ENCODE results near the gene PRR13.
A peak's percentile ranks its signal among the peaks of the same experiment; 100 is the strongest.
"Not testable (repeated sequence)": the region's sequence is repeated elsewhere in the genome, so short reads cannot be mapped to it uniquely, and the experiment has no call there.

PRR13 gene

GRCh38 chr12:53441040-53441833 is at the start of gene PRR13:
TSS of gene PRR13 (plus strand) at chr12:53441734. CDS start at chr12:53442715, 981 bp downstream.
- no peaks in the 10 kb centered on the region for H3K27me3 ChIP-seq (replicated peaks; ENCODE audit: control insufficient read depth, insufficient read depth, low read length)
- no peaks in the 10 kb centered on the region for H3K9me3 ChIP-seq (ENCODE audit: control insufficient read depth, low read length)
- peak within 1 kb of the TSS; percentile 97 for H3K9ac ChIP-seq (ENCODE audit: low read length)
- H3K36me3 ChIP-seq (ENCODE audit: control insufficient read depth, insufficient read depth, low read length, severe bottlenecking) = peaks cover 22% of the 10 kb centered on the region
- H3K4me1 ChIP-seq (ENCODE audit: control insufficient read depth, insufficient read depth, low read length) = peaks cover 16% of the 10 kb centered on the region
- H3K4me3 ChIP-seq (ENCODE audit: low read length) = peak within 1 kb of the TSS; percentile 97
- DNase-seq (ENCODE audit: low read depth) = peak; percentile 100

GRCh38 chr12:53399896-53400295 is 41.6 kb upstream of the PRR13 start:
- DNase-seq (ENCODE audit: low read depth) = no peak
- H3K9me3 ChIP-seq (ENCODE audit: control insufficient read depth, low read length) = no peaks in the 10 kb centered on the region
- no peak overlapping the region for H3K4me3 ChIP-seq (ENCODE audit: low read length)
- H3K9ac ChIP-seq (ENCODE audit: low read length) = no peak overlapping the region
- H3K27me3 ChIP-seq (replicated peaks; ENCODE audit: control insufficient read depth, insufficient read depth, low read length) = no peaks in the 10 kb centered on the region
- H3K4me1 ChIP-seq (ENCODE audit: control insufficient read depth, insufficient read depth, low read length) = peaks cover 12% of the 10 kb centered on the region
- peaks cover 23% of the 10 kb centered on the region for H3K36me3 ChIP-seq (ENCODE audit: control insufficient read depth, insufficient read depth, low read length, severe bottlenecking)

- H3K4me1 ChIP-seq (ENCODE audit: control insufficient read depth, insufficient read depth, low read length) = peaks cover 12% of the 10 kb centered on the region
- H3K4me3 ChIP-seq (ENCODE audit: low read length); DNase-seq (ENCODE audit: low read depth); H3K27me3 ChIP-seq (replicated peaks; ENCODE audit: control insufficient read depth, insufficient read depth, low read length); H3K9me3 ChIP-seq (ENCODE audit: control insufficient read depth, low read length); H3K9ac ChIP-seq (ENCODE audit: low read length): not testable (repeated sequence)
- H3K36me3 ChIP-seq (ENCODE audit: control insufficient read depth, insufficient read depth, low read length, severe bottlenecking) = peaks cover 25% of the 10 kb centered on the region
Measured at GRCh38 chr12:53402351-53402750, 39.2 kb upstream of the PRR13 start.

- H3K9ac ChIP-seq (ENCODE audit: low read length) = no peak overlapping the region
- H3K4me1 ChIP-seq (ENCODE audit: control insufficient read depth, insufficient read depth, low read length) = peaks cover 10% of the 10 kb centered on the region
- H3K36me3 ChIP-seq (ENCODE audit: control insufficient read depth, insufficient read depth, low read length, severe bottlenecking) = peaks cover 25% of the 10 kb centered on the region
- DNase-seq (ENCODE audit: low read depth) = no peak
- H3K4me3 ChIP-seq (ENCODE audit: low read length) = no peak overlapping the region
- H3K9me3 ChIP-seq (ENCODE audit: control insufficient read depth, low read length) = no peaks in the 10 kb centered on the region
- no peaks in the 10 kb centered on the region for H3K27me3 ChIP-seq (replicated peaks; ENCODE audit: control insufficient read depth, insufficient read depth, low read length)
Measured at GRCh38 chr12:53402871-53403270, 38.7 kb upstream of the PRR13 start.

- Histone ChIP-seq H3K36me3 (ENCODE audit: control insufficient read depth, insufficient read depth, low read length, severe bottlenecking) (peaks cover 47% of the 10 kb centered on the region), H3K27me3 (replicated peaks; ENCODE audit: control insufficient read depth, insufficient read depth, low read length) (no peaks in the 10 kb centered on the region), H3K4me1 (ENCODE audit: control insufficient read depth, insufficient read depth, low read length) (peaks cover 36% of the 10 kb centered on the region), H3K9me3 (ENCODE audit: control insufficient read depth, low read length) (no peaks in the 10 kb centered on the region), H3K4me3 (ENCODE audit: low read length) (no peak overlapping the region), H3K9ac (ENCODE audit: low read length) (no peak overlapping the region)
- no peak for DNase-seq (ENCODE audit: low read depth)
Measured at GRCh38 chr12:53410951-53411350, 30.6 kb upstream of the PRR13 start.

- no peaks in the 10 kb centered on the region for H3K9me3 ChIP-seq (ENCODE audit: control insufficient read depth, low read length)
- H3K9ac ChIP-seq (ENCODE audit: low read length) = peak overlapping the region; percentile 51
- H3K27me3 ChIP-seq (replicated peaks; ENCODE audit: control insufficient read depth, insufficient read depth, low read length) = no peaks in the 10 kb centered on the region
- peaks cover 41% of the 10 kb centered on the region for H3K36me3 ChIP-seq (ENCODE audit: control insufficient read depth, insufficient read depth, low read length, severe bottlenecking)
- DNase-seq (ENCODE audit: low read depth) = peak; percentile 42
- H3K4me3 ChIP-seq (ENCODE audit: low read length) = peak overlapping the region; percentile 39
- H3K4me1 ChIP-seq (ENCODE audit: control insufficient read depth, insufficient read depth, low read length) = peaks cover 36% of the 10 kb centered on the region
Measured at GRCh38 chr12:53413485-53414204, 27.9 kb upstream of the PRR13 start.

- no peaks in the 10 kb centered on the region for H3K27me3 ChIP-seq (replicated peaks; ENCODE audit: control insufficient read depth, insufficient read depth, low read length)
- H3K4me3 ChIP-seq (ENCODE audit: low read length) = no peak overlapping the region
- H3K9ac ChIP-seq (ENCODE audit: low read length) = no peak overlapping the region
- H3K9me3 ChIP-seq (ENCODE audit: control insufficient read depth, low read length) = no peaks in the 10 kb centered on the region
- H3K4me1 ChIP-seq (ENCODE audit: control insufficient read depth, insufficient read depth, low read length) = peaks cover 36% of the 10 kb centered on the region
- peaks cover 29% of the 10 kb centered on the region for H3K36me3 ChIP-seq (ENCODE audit: control insufficient read depth, insufficient read depth, low read length, severe bottlenecking)
- no peak for DNase-seq (ENCODE audit: low read depth)
Measured at GRCh38 chr12:53414756-53415417, 26.6 kb upstream of the PRR13 start.

- peaks cover 36% of the 10 kb centered on the region for H3K4me1 ChIP-seq (ENCODE audit: control insufficient read depth, insufficient read depth, low read length)
- not testable (repeated sequence) for H3K27me3 ChIP-seq (replicated peaks; ENCODE audit: control insufficient read depth, insufficient read depth, low read length); DNase-seq (ENCODE audit: low read depth); H3K9ac ChIP-seq (ENCODE audit: low read length); H3K4me3 ChIP-seq (ENCODE audit: low read length); H3K9me3 ChIP-seq (ENCODE audit: control insufficient read depth, low read length)
- peaks cover 25% of the 10 kb centered on the region for H3K36me3 ChIP-seq (ENCODE audit: control insufficient read depth, insufficient read depth, low read length, severe bottlenecking)
Measured at GRCh38 chr12:53415752-53416389, 25.7 kb upstream of the PRR13 start.

- H3K27me3 ChIP-seq (replicated peaks; ENCODE audit: control insufficient read depth, insufficient read depth, low read length); H3K9ac ChIP-seq (ENCODE audit: low read length); H3K9me3 ChIP-seq (ENCODE audit: control insufficient read depth, low read length); DNase-seq (ENCODE audit: low read depth); H3K4me3 ChIP-seq (ENCODE audit: low read length): not testable (repeated sequence)
- H3K4me1 ChIP-seq (ENCODE audit: control insufficient read depth, insufficient read depth, low read length) = peaks cover 37% of the 10 kb centered on the region
- H3K36me3 ChIP-seq (ENCODE audit: control insufficient read depth, insufficient read depth, low read length, severe bottlenecking) = peaks cover 11% of the 10 kb centered on the region
Measured at GRCh38 chr12:53417291-53417816, 24.2 kb upstream of the PRR13 start.

- H3K27me3 ChIP-seq (replicated peaks; ENCODE audit: control insufficient read depth, insufficient read depth, low read length) = no peaks in the 10 kb centered on the region
- no peak overlapping the region for H3K4me3 ChIP-seq (ENCODE audit: low read length)
- peaks cover 6% of the 10 kb centered on the region for H3K36me3 ChIP-seq (ENCODE audit: control insufficient read depth, insufficient read depth, low read length, severe bottlenecking)
- H3K4me1 ChIP-seq (ENCODE audit: control insufficient read depth, insufficient read depth, low read length) = peaks cover 28% of the 10 kb centered on the region
- H3K9ac ChIP-seq (ENCODE audit: low read length) = no peak overlapping the region
- no peak for DNase-seq (ENCODE audit: low read depth)
- H3K9me3 ChIP-seq (ENCODE audit: control insufficient read depth, low read length) = no peaks in the 10 kb centered on the region
Measured at GRCh38 chr12:53418221-53418620, 23.3 kb upstream of the PRR13 start.

Measured in adipocyte (in vitro differentiated cells).